Endothelial cell of umbilical vein (primary cell): ENCODE measurements around the gene RAI1. TPM values are rescaled to one million over a fixed set of nuclear protein-coding genes. Genes with fewer than 3 reads are reported as not detected.

ENCODE experiments used
- BruUV-seq: library from RNA; stranded (reverse); fragments of 400-500 nt; replicated peaks from 2 replicates; lab custom pipeline; 2021; lab: Mats Ljungman, UMichigan
- CTCF ChIA-PET: fragments of 300-600, 350-600 bp; sonication (Branson Sonifier 250); formaldehyde crosslinking; loops from one replicate; lab custom pipeline; 2021; ENCODE audit warnings: antibody characterized with exemption, inconsistent platforms; lab: Charles Lee
- POLR2A ChIA-PET: fragments of 300-600, 350-600 bp; sonication (Branson Sonifier 250); formaldehyde crosslinking; loops from one replicate; lab custom pipeline; 2021; ENCODE audit warnings: antibody characterized with exemption, inconsistent platforms; lab: Charles Lee
- DNase-seq: peaks from one replicate; pipeline ENCODE4 v3.0.0-alpha.2; 2011; ENCODE audit warnings: low read depth, low spot score
- FAIRE-seq: peaks from 2 replicates; lab custom pipeline; 2011; peaks lifted over from hg19 to GRCh38; lab: Jason Lieb, UNC
- H2AFZ ChIP-seq: 2 replicates; pipeline ENCODE4 v1.6.0; 2012; ENCODE audit warnings: low read depth, low read length, control low read depth, inconsistent platforms
- H3K27ac ChIP-seq: 2 replicates; pipeline ENCODE4 v1.5.1; 2011; ENCODE audit warnings: low read depth, mild to moderate bottlenecking, control low read depth, low read length, moderate library complexity; ENCODE audit not compliant: insufficient read depth
- H3K27me3 ChIP-seq, 2 experiments: 2 replicates each; pipeline versions ENCODE4 v1.6.0 to v1.6.1; 2011; ENCODE audit warnings: low read length in 2 of 2, mixed read lengths in 1 of 2; ENCODE audit not compliant: control insufficient read depth in 2 of 2, insufficient read depth in 2 of 2
- H3K36me3 ChIP-seq, 2 experiments: 2 replicates in 1 of 2; 3 replicates in 1 of 2; pipeline ENCODE4 v1.5.1; 2011; ENCODE audit warnings: low read length in 2 of 2, mild to moderate bottlenecking in 1 of 2, moderate library complexity in 1 of 2; ENCODE audit not compliant: control insufficient read depth in 2 of 2, insufficient read depth in 2 of 2; ENCODE audit errors: extremely low read depth in 1 of 2
- H3K4me1 ChIP-seq: 3 replicates; pipeline ENCODE4 v1.5.1; 2011; ENCODE audit warnings: mild to moderate bottlenecking, low read length; ENCODE audit not compliant: control insufficient read depth, insufficient read depth; ENCODE audit errors: extremely low read depth
- H3K4me2 ChIP-seq: 2 replicates; pipeline ENCODE4 v1.6.1; 2011; ENCODE audit warnings: low read length, control low read depth, mixed read lengths; ENCODE audit not compliant: insufficient read depth
- H3K4me3 ChIP-seq, 3 experiments: fragments of 200-600 bp in 1 of 3; sonication (generic), shearing (Covaris generic) in 1 of 3; replicated peaks in 1 of 3; 2 replicates each; pipeline ENCODE4 v1.5.1; 2011 to 2016; ENCODE audit warnings: control low read depth in 3 of 3, low read length in 3 of 3, mild to moderate bottlenecking in 2 of 3, inconsistent platforms in 1 of 3, low read depth in 1 of 3, moderate library complexity in 1 of 3; ENCODE audit not compliant: insufficient read depth in 1 of 3
- H3K79me2 ChIP-seq: 2 replicates; pipeline ENCODE4 v1.6.0; 2012; ENCODE audit warnings: low read length, inconsistent platforms; ENCODE audit not compliant: control insufficient read depth, insufficient read depth
- H3K9ac ChIP-seq: replicated peaks from 2 replicates; pipeline ENCODE3; 2011; ENCODE audit warnings: low read length, control low read depth; ENCODE audit not compliant: insufficient read depth; ENCODE audit errors: extremely low read depth
- H3K9me1 ChIP-seq: replicated peaks from 3 replicates; pipeline ENCODE4 v1.6.0; 2011; ENCODE audit warnings: mild to moderate bottlenecking, low read length; ENCODE audit not compliant: control insufficient read depth, insufficient read depth; ENCODE audit errors: extremely low read depth
- H3K9me3 ChIP-seq: replicated peaks from 2 replicates; pipeline ENCODE4 v1.5.1; 2012; ENCODE audit warnings: low read length, inconsistent platforms; ENCODE audit not compliant: control insufficient read depth, insufficient read depth
- H4K20me1 ChIP-seq: replicated peaks from 2 replicates; pipeline ENCODE3; 2011; ENCODE audit warnings: mild to moderate bottlenecking, low read length; ENCODE audit not compliant: control insufficient read depth, insufficient read depth; ENCODE audit errors: extremely low read depth
- EZH2 ChIP-seq: IDR thresholded peaks from 2 replicates; pipeline ENCODE4 v1.6.1; 2012; ENCODE audit warnings: borderline replicate concordance, low read depth, mild to moderate bottlenecking, moderate library complexity, low read length, inconsistent platforms; ENCODE audit not compliant: severe bottlenecking
- JUN ChIP-seq: IDR thresholded peaks from 2 replicates; pipeline ENCODE4 v1.6.1; 2011; ENCODE audit warnings: borderline replicate concordance, low read depth; ENCODE audit not compliant: insufficient read length, insufficient read depth
- POLR2A ChIP-seq: IDR thresholded peaks from 2 replicates; pipeline ENCODE4 v1.6.1; 2012; ENCODE audit warnings: low read depth, mild to moderate bottlenecking, control low read depth, low read length
- dilution Hi-C: fragments of 300-500 bp; cut with MboI; formaldehyde crosslinking; loops from one replicate; pipeline ENCODE4 v1.15.0; 2019; ENCODE audit warnings: low sequenced_read_pairs; ENCODE audit not compliant: extremely low pct_ligation_motif_present
- intact Hi-C: fragments of 100-400 bp; cut with micrococcal nuclease; formaldehyde crosslinking; loops from one replicate; pipeline ENCODE4 v1.10.0; 2022
- polyA plus RNA-seq, 4 experiments: library from polyadenylated mRNA; depleted of rRNA in 3 of 4; stranded (reverse) in 3 of 4; unstranded in 1 of 4; fragments of >200 nt; gene quantifications; 2 replicates each; pipeline versions ENCODE4 v1.2.1 to v1.2.3, GENCODE V29; 2011 to 2012; ENCODE audit warnings: missing spikeins in 1 of 4
- total RNA-seq: library from RNA; stranded (reverse); gene quantifications from 2 replicates; pipeline ENCODE4 v1.2.3, GENCODE V29; 2021
- TF ChIP-seq, protein P1 (sequence below): IDR thresholded peaks from 2 replicates; pipeline ENCODE4 v1.6.1; 2011; ENCODE audit not compliant: insufficient read depth, insufficient read length

Gene RAI1
- total and polyA plus RNA-seq, 2 donors (not counting 3 experiments of a cell fraction or from before 2014, with no cell fraction given) = 7.8 to 43.3 TPM

DNA sequence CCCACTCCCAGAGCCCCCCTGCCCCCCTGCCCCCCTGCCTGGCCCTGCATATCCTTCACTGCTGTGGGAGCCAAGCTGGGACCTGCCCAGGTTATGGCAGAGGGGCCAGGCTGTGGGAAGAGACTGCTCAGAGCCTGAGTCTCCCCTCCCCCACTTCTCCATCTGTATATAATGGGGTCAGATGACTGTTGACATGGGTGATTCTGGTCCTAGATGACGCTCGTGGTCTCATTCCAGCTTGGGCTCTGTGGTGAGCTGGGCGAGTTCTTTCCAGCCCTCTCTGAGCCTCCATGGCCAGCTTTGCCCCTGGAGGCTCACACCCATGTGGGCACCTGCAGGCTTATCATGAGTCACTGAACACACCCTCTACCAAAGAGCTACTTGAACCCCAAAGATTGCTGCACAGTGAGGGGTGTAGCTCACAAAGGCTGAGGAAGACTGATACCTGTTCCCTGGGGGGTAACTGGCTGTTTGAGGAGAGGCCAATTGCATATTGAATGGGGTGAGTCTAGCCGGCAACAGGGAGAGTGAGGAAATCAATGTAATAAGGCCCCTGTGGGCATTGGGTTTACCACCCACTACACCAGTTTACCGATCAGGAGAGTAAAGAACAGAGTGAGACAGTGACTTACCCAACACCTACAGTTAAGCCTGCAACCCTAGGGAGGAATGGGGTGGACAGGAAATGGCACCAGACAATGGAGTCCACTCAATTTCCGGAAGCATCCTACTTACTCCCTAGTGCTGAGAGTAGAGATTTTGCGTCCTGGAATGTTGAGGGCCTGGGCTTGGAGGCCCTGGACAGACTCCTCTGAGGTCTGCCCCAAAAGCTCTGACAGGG, 159.7 kb downstream of the RAI1 start:
- intact Hi-C loops (loop anchor here (1.0 kb wide), 2 partner anchors 9 to 21 kb away; no protein-coding TSS in a partner anchor), dilution Hi-C loops (no loop called here)
- Histone ChIP-seq H3K4me2 (no peak overlapping the region), H3K36me3 (no peaks in the 10 kb centered on the region), H3K27me3 (no peaks in the 10 kb centered on the region), H3K27ac (peak overlapping the region; percentile 51), H3K4me1 (peaks cover 40% of the 10 kb centered on the region), H3K9me1 (no peaks in the 10 kb centered on the region), H3K4me3 (peak overlapping the region in 1 of 3 experiments; percentile 52), H4K20me1 (no peaks in the 10 kb centered on the region), H3K79me2 (peaks cover under 1% of the 10 kb centered on the region), H3K9ac (no peak overlapping the region), H3K9me3 (no peaks in the 10 kb centered on the region), H2AFZ (no peak overlapping the region)
- BruUV-seq = no TSS peak
- CTCF ChIA-PET = interaction anchor here (0.7 to 3.1 kb wide), 9 partner anchors 9 to 78 kb away, joined by 3 to 15 read pairs (median 3); no protein-coding TSS in a partner anchor
- POLR2A ChIA-PET = interaction anchor here (0.5 to 0.6 kb wide), 2 partner anchors 32 to 148 kb away, joined by 4 read pairs; no protein-coding TSS in a partner anchor
- DNase-seq = peak; percentile 21
- FAIRE-seq = peak; percentile 84
- TF ChIP-seq POLR2A = peak; percentile 45
- TF ChIP-seq, protein P1, sequence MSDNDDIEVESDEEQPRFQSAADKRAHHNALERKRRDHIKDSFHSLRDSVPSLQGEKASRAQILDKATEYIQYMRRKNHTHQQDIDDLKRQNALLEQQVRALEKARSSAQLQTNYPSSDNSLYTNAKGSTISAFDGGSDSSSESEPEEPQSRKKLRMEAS = no peak

DNA sequence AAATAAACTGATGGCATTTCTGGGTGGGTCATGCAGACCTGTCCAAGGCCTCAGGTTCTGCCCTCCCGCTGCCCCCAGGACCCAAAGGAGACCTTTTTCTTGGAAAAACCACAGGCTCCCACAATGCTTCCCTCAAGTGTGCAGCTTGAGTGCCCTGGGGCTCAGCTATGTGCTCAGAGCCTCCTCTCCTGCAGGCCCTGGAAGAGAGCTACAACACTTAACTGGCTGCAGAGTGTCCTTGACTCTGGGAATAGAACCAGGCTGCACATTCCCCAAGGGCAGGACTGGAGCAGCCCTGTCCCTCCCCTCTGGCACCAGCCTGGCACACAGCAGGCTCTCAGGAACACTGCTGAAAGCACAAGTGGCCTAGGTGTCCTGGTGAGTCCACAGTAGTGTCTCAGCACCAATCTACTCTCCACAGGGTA, 160.4 kb downstream of the RAI1 start:
- H3K9me1 ChIP-seq = no peaks in the 10 kb centered on the region
- no peaks in the 10 kb centered on the region for H3K27me3 ChIP-seq
- no peaks in the 10 kb centered on the region for H3K9me3 ChIP-seq
- intact Hi-C loops (loop anchor here (1.0 kb wide), 1 partner anchor 21 kb away; no protein-coding TSS in a partner anchor), dilution Hi-C loops (no loop called here)
- H2AFZ ChIP-seq = no peak overlapping the region
- H3K4me1 ChIP-seq = peaks cover 40% of the 10 kb centered on the region
- FAIRE-seq (peak; percentile 61), DNase-seq (no peak)
- TF ChIP-seq EZH2 (no peak), POLR2A (peak; percentile 25), JUN (no peak)
- H3K9ac ChIP-seq = no peak overlapping the region
- no peak overlapping the region for H3K27ac ChIP-seq
- ChIA-PET CTCF (interaction anchor here (1.0 to 3.1 kb wide), 9 partner anchors 8 to 78 kb away, joined by 3 to 15 read pairs (median 3); no protein-coding TSS in a partner anchor), POLR2A (no interaction called here)
- no peaks in the 10 kb centered on the region for H4K20me1 ChIP-seq
- H3K79me2 ChIP-seq = no peaks in the 10 kb centered on the region
- BruUV-seq = no TSS peak
- H3K4me3 ChIP-seq = no peak overlapping the region
- no peak overlapping the region for H3K4me2 ChIP-seq
- no peaks in the 10 kb centered on the region for H3K36me3 ChIP-seq
